GF-D8 (cell line): Measurements from ENCODE around the gene ORC2.
"Not testable (repeated sequence)": the region's sequence is repeated elsewhere in the genome, so short reads cannot be mapped to it uniquely, and the experiment has no call there.

Experiments used
- DNase-seq: peaks from one replicate; lab custom pipeline; 2025; lab: John Stamatoyannopoulos, UW

The ORC2 gene

DNA sequence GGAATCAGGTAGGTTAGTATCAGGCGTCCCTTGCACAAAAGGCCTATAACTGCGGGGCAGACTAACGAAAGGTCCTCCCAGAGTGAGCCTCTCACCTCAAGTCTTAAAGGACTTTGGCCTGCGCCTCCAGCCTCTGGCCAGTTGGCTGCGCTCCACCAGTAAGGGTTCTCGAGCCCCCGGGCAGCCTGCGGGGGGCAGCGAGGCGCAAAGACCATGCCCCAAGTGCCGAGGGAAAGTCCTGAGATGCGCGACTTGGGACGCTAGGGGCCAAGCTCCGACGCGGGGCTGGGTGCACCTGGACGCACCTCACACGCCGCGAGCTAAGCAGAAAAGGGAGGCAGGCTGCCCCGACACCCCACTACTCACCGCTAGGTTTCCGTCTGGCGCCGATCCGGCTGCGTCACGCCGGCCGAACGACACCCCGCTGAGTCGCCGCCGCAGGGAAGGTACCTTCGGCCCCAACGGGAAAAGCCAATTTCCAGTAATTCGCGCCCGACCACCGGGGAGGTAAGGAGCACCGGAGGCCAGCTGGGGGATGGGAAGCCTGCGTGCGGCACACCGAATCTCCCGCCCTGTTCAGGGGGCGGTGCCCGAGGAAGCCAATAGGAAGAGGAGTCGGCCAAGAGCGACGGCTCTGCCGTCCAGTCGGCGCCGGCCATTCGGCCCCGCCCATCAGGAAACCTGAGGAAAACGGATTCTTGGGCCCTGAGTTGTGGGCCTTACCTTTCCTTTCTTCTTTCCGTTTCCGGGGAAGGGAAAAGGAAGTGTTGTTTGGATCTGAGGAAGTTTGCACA lies at the start of gene ORC2:
Gene ORC2 (minus strand): TSS at position 537 of the 794 bp plus-strand sequence. CDS start 5,537 bp downstream, outside the sequence.
- peak; percentile 86 for DNase-seq

DNA sequence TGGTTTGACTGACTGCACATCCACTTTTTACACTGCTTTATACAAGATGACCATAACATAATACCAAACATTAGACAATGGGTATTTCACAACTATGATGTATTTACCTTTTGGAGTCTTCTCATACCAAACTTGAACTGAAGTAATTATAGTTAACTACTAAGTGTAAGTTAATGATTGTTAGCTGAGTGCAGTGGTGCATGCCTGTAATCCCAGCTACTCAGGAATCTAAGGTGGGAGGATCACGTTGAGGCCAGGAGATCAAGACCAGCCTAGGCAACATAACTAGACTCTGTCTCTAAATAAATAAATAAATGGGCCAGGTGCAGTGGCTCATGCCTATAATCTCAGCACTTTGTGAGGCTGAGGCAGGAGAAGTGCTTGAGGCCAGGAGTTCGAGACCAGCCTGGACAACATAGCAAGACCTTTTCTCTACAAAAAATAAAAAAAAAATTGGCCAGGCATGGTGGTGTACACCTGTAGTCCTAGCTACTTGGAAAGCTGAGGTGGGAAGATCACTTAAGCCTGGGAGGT lies 44.9 kb upstream of the ORC2 start:
- DNase-seq = no peak

DNA sequence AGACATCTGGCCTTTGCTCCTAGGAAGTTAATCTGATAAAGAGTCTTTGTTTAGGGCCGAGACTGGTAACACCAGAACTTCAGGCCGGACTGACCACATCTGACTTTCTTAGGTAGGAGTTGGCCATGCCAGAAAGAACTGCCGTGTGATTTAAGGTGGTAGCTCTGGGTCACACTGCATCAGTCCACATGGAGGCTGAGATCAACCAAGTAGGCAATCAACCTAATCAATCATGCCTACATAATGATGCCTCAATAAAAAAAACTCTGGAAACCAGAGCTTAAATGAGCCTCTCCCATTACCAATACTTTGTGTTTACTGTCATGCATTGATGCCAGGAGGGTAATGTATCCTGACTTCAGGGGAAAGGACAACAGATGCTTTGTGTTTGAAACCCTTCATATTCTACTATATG lies 44.1 kb upstream of the ORC2 start:
- DNase-seq = no peak

DNA sequence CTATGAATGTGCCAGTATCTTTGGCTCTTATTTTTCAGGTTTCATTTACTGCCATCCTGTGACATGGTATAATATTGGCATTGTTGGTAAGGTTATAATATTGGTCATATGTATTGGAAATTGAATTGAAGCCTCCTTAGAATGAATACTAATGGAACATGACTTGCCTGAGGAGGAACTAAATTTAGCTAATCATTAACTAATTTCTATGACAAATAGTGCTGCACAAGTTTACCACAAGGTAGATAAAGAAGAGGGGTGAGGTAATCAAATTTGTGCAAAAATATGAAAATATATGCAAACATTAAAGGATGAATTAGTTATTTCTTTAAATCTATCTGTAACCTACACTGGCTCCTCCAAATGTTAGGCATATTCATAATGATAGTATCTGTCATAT lies 43.2 kb upstream of the ORC2 start:
- DNase-seq = no peak

DNA sequence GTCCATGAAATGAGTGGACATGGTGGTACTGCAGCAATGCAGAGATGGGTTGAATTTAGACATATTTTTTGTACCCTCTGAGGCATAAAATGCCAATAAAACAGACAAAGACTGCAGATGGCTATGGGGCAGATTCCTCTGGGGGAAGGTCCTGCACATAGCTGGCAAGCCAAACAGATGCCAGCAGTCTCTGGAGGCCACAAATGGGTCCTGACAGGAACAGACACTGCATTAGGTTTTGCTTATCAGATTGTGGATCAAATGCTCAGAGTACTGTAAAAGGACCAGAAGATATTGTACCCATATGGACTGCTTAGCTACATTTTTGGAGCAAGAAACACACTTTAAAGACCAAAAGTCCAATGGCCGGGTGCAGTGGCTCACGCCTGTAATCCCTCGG lies 40.9 kb upstream of the ORC2 start:
- no peak for DNase-seq

DNA sequence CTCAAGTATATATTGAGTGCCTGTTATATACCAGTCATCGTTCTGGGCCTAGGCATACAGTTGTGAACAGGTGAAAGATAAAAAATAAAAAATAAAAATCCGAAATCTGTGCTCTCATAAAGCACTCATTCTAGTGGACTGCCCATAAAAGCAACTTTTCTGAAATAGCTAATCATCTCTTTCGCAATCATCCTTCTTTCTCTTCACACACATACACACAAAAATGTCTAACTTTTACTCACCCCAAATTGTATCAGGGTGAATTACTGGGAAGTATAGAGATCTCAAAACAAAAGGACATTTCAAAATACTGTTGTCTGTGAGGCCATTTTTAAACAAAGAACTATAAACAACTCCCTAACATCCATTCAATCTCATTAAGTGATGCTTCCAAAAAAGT lies 29.6 kb upstream of the ORC2 start:
- DNase-seq = no peak

DNA sequence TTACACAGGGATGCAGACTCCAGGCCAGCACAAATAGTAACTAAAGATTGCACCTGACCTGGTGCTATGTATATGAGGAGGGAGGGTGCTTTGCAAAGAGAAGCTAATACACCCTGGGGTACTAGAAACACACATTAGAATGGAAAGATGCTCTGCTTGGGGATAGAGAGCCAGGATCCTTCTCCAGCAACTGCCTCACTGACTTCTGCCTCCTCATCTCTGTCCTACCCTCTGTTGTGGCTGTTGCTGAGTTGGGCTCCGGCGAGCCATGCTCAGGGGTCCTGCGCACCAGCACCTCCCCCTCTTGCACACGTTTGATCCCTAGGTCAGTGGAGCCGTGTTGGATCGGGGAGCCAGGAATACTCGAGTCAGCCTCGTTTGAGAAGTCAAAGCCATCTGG lies 23.7 kb upstream of the ORC2 start:
- DNase-seq = no peak

DNA sequence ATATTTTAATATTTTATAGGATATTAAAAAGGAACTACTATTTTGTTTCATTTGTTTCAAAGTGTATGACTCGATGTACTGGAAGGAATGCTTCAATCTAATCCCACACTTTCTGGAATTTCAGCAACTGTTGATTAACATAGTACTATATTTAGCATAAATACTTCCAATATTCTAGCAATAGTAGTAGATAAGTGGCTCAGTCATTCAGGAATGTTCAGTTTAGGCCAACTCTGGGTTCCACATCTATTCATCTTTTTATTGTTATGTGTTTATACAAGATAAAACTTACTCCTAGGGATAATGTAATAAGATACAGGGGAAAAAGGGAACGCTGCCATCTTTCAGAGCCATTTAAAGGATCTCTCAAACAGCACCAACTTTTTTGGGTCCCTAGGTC lies 22.3 kb upstream of the ORC2 start:
- no peak for DNase-seq

DNA sequence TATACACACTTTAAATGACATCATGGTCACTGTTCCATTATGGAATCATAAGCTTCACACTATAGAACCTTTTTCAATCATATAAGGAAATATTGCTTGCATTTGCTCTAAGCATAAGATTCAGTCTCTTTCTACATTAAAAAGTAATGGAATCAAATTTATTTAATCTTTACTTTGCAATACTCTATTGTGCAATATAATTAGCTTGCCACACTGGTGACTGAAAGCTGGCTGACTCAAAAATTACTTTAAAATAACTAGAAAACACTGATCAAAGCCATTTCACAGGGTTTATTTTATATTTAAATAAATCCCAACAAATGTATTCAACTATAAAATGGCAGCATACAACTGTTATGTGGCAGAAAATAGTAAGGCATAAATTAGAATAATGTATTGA lies 13.2 kb upstream of the ORC2 start:
- DNase-seq = no peak

DNA sequence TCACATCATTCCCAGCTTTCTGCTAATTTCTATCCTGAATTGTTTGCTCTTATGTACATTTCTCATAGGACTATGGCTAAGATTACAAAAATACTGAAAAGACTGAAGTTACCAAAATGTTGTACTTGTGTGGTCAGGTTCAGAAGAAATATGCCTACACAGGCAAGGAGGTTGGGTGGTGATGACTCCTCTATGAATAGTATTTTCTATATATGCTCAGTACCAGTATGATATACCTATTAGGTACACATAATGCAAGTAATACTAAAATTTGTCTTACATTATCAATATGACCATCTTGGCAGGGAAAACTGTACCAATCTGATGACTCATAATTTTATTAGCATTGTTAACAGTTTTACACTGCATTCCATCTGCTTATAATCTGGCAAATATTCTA lies 12.2 kb upstream of the ORC2 start:
- no peak for DNase-seq

DNA sequence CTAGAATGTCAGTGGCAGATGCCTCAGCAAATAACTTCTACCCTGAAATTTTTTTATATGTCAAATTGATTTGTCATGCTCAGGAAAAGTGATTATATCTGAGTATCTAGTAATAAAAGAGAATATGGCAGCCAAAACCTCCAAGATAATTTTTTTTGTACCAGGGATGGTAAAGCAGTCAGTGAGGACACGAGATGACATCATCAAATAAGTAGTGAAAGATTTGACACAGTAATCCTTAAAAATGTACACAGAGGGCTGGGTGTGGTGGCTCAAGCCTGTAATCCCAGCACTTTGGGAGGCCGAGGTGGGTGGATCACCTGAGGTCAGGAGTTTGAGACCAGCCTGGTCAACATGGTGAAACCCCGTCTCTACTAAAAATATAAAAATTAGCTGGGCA lies 6.6 kb upstream of the ORC2 start:
- not testable (repeated sequence) for DNase-seq

DNA sequence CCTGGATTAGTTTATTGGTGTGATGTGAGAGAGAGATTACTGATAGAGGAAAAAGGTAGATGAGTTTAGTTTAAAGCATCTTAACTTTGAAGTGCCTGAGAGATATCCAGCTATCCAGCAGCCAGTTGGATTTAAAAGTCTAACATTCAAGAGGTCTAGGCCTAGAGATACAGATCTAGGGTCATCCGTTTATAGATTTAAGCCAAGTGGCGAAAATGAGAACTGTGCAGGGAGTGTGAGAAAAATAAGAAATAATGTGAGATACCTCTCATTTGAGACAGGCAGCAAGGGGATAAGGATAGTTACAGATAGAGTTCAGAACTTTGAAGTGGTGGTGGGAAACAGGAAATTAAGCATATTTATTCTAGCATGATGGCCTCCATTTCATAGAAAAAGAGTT lies 5.3 kb upstream of the ORC2 start:
- DNase-seq = no peak

DNA sequence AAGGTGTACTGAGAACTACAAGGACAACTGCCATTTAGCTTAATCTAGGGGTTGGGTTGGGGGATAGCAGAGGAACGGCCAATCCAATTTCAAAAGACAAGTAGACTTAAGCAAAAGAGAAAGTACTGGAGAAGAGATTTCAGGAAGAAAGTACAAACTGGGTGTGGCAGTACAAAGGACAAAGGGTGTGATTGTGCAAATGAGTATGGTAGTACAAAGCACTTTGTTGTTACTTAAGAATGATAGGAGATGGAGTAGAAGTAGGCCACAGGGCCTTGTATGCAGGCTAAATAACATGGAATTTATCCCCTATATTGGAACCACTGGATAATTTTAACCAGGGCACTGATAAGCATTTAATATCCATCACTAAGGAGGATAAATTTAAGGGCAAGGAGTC lies 4.7 kb upstream of the ORC2 start:
- no peak for DNase-seq

DNA sequence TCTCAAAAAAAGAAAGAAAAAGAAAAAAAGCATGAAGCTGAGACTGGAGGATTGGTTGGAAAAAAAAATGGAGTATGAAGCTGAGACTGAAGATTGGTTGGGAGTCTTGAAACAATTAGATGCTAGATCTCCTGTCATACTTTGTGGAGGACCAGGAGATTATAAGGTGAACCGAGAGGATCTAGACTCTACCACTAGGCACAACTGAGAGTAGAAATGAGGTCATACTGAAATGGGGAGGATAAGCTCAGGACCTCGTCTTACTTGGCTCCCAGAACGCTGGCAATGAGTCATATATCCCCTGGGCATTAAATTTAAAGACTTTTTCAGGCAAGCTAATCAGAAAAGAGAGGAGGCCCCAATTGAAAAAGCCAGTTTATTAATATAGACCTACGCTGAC lies 3.3 kb upstream of the ORC2 start:
- DNase-seq = no peak

DNA sequence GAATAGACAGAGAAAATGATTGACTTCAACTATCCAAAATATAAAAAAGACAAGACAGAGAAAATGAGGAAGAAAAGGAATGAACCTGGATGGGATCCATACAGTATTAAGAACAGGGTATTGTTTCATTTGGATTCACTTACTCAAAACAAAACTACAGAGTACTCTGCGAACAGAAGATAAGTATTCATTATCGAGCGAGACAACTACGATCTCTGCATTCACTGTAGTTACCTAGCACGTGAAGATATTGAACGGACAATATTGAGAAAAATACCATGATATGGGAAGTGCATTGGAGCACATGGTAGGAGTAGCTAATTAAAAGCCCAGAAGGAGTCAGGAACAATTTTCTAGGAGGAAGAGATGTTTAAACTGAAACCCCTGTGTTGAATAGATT lies 1.0 kb upstream of the ORC2 start:
- DNase-seq = no peak

DNA sequence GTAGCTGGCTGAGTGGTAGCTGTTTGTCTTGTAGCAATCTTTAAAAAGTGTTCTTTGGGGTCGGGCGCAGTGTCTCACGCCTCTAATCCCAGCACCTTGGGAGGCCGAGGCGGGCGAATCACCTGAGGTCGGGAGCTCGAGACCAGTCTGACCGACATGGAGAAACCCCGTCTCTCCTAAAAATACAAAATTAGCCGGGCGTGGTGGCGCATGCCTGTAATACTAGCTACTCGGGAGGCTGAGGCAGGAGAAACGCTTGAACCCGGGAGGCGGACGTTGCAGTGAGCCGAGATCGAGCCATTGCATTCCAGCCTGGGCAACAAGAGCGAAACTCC lies 425 bp upstream of the ORC2 start:
- not testable (repeated sequence) for DNase-seq

DNA sequence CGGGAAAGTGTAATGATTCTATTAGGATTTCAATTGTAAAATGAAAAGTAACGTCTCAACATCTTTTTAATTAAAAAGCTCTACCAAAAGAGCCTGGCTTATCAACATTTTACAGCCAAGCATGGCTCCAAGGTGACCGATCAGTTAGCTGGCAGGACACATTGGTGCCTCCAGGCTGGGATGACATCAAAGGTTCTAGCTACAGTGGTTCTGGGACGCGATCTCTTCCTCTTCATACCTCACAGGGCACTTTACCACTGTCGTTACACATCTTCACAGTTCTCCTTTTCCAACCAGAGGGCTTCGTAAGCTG lies 693 bp downstream of the ORC2 start:
- no peak for DNase-seq

DNA sequence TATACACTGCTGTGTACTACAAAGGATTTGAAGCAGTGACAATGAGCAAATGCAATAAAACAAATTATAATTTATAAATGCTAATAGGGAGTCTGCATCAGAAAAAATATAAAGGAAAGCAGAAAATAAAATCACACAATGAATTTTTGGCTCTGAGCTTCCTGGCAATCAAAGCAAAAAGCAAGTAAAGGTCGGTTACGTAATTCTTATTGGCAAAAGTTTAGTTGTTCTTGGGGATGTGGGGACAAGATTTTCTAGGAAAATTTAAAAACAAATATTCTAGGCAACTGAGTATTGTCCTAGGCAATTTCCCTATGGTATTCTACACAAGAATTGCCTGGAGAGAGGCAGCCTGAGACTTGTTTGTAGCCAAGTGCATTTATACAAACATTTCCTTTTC lies 1.8 kb downstream of the ORC2 start:
- DNase-seq = no peak

DNA sequence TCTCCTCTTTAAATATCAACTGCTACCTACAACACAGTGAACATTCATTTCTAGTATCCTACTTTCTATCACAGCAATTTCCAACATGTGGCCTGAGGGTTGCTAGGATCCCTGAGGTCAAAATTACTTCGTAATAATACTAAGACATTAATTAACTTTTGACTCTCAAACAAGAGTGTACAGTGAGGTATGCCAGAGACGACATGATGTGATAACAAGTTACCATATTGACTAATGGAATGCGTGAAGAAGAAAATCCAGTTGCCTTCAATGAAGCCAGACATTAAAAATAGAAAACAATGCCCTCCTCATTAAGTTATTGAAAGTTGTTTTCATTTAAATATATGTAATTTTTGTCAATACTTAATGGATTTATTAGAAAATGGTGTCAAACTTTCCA lies 13.1 kb downstream of the ORC2 start:
- no peak for DNase-seq

DNA sequence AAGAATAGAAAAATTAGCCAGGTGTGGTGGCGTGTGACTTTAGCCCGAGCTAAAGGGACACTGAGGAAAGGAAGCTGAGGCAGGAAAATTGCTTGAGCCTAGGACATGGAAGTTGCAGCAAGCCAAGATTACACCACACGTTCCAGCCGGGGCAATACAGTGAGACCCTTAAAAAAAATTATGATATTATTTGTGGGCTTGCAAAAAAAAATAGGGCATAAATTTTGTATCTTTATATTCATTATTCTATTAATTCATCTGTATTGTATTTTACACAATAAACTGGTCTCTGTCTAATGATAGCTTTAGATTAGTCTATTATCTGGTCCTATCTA lies 18.1 kb downstream of the ORC2 start:
- DNase-seq = no peak

DNA sequence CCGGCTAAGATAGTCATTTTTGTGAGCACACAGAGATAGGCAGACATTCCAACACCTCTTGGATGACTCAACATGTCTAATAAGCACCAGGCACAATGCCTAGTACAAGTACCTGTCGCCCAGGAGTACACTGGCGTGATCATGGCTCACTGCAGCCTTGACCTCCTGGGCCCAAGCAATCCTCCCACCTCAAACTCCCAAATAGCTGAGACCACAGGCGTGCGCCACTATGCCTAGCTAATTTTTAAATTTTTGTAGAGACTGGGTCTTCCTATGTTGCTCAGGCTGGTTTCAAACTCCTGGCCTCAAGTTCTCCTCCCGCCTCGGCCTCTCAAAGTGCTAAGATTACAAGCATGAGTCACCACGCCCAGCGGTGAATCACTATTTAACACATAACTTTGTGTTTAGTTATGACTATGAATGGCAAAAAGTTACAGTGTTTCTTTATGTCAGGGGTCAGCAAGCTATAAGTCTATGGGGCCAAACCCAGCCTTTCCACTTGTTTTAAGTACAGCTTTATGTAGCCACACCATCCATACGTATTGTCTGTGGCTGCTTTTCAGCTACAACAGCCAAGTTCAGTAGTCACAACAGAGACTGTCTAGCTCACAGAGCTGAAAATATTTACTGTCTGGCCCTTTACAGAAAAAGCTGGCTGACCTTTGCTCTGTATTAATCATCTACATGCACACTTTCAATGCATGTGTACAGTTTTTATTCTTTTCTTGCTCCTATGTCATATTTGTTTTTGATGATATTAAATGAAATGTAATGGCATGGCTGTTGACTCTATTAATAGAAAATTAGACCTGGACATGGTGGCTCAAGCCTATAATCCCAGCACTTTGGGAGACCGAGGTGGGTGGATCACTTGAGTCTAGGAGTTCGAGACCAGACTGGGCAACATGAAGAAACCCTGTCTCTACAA lies 18.7 kb downstream of the ORC2 start:
- no peak for DNase-seq

DNA sequence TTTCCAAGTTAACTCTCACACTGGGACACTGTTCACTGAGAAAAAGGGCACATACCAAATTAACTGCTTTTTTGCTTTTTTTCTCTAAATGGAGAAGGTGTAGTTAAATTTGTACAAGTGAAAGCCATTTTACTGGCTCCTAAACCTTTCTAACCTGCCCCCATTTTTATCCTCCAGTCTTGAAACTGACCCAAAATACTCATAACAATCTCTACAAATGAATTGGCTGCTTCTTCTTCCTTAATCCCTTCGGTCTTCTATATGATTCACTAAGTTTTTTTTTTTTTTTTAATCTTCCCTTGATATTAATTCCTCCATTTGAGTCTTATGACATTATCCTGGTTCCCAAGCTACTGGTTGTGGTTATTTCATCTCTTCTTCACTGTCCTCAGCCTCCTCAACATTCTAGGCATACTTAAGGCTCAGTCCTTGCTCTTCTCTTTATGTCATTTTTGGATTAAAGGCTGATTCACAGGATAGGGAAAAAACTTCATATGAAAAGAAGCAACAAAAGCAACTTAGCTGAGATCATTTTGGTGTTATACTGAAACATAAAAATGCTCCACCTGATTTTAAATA lies 19.8 kb downstream of the ORC2 start:
- no peak for DNase-seq

DNA sequence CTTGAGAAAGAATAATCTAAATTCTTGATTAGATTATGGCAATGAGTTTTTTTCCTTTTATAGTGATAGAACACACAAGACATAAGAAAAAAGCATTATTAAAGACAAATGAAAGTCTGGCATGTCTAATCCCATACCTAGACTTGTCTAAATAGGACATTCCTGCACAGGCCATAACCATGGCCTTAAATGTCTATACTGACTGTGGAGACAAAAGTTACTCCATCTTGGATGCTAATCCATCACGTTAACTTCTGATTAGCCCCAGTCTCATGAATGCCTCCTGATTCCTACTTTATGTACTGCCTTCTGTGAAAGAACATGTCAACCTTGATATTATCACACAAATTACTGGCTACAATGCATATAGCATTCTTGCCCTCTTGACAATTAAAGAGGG lies 23.6 kb downstream of the ORC2 start:
- no peak for DNase-seq
